ENCODE data around the gene GPR179. TPM values are rescaled to one million over a fixed set of nuclear protein-coding genes. Genes with fewer than 3 reads are reported as not detected.
"Not testable (repeated sequence)": the region's sequence is repeated elsewhere in the genome, so short reads cannot be mapped to it uniquely, and the experiment has no call there.

GPR179 gene
- total RNA-seq, 1 donor from 2014 or later = not detected

- TF ChIP-seq, protein P1, sequence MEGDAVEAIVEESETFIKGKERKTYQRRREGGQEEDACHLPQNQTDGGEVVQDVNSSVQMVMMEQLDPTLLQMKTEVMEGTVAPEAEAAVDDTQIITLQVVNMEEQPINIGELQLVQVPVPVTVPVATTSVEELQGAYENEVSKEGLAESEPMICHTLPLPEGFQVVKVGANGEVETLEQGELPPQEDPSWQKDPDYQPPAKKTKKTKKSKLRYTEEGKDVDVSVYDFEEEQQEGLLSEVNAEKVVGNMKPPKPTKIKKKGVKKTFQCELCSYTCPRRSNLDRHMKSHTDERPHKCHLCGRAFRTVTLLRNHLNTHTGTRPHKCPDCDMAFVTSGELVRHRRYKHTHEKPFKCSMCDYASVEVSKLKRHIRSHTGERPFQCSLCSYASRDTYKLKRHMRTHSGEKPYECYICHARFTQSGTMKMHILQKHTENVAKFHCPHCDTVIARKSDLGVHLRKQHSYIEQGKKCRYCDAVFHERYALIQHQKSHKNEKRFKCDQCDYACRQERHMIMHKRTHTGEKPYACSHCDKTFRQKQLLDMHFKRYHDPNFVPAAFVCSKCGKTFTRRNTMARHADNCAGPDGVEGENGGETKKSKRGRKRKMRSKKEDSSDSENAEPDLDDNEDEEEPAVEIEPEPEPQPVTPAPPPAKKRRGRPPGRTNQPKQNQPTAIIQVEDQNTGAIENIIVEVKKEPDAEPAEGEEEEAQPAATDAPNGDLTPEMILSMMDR (conservative IDR thresholded peaks at IDR 0.05; ENCODE audit: low read depth, low read length) = peak; percentile 50
- DNase-seq (ENCODE audit: low read depth); H3K4me3 ChIP-seq (ENCODE audit: low read depth, low read length): not testable (repeated sequence)
Observed at GRCh38 chr17:38288217-38288827, 55.4 kb downstream of the GPR179 start.

DNA sequence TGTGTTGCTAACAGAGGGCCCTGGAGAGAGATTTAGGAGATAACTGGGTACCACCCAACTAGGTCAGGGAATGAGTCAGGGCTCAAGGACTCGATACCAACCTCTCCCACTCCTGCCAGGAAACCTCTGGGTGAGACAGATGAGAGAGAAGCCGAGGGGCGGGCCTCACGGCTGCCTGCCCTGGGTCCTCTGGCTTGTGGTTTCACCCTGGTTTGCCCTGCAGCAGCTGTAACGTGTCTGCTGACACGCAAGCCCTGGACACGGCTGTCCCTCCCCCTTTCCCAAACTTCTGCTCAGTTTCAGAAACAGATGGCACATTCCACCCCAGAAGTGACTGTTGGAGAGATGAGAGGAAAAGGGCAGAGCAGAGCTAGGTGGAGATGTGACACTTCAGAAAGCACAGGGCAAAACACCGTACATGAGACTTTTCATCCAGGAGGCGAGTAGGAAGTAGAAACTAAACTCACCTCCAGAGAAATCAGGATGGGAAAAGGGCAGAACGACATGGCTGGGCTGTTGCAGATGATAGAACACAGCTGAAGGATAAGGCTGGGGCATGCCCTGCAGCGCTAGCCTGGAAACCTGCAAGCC lies 57.2 kb downstream of the GPR179 start:
- peak; percentile 18 for DNase-seq (ENCODE audit: low read depth)
- peak overlapping the region; percentile 31 for H3K4me3 ChIP-seq (ENCODE audit: low read depth, low read length)

DNA sequence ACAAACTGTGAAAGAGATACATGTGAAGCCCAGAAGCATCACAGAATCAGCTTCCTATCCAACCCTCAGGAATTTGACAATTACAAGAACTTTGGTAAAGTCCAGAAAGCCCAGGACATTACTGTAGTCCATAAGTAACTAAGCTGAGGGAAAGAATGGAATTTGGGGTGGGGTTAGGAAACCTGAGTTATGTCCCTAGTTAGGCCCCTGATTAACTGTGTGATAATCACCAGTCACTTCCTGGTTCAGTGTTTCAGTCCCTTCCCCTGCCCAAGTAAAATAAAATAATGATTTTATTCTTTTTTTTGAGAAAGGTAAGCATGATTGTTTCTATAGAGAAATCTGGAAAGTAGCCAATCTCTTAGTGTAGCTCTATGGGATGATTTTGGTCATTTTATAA lies 57.8 kb downstream of the GPR179 start:
- not testable (repeated sequence) for DNase-seq (ENCODE audit: low read depth); H3K4me3 ChIP-seq (ENCODE audit: low read depth, low read length)

Other genes with a start within 250 kb of the GPR179 start
- gene TBC1D3E, start 216.0 kb downstream of the GPR179 start, total RNA-seq = not detected in 2 replicates
- gene TBC1D3, start 151.4 kb downstream of the GPR179 start, total RNA-seq = not detected in 2 replicates
- 45.4 and 53.9 TPM in 2 replicates for gene MRPL45, start 46.8 kb downstream of the GPR179 start, total RNA-seq
- 7.1 and 9.3 TPM in 2 replicates for gene SOCS7, start 7.9 kb upstream of the GPR179 start, total RNA-seq
- gene ARHGAP23, start 84.5 kb upstream of the GPR179 start, total RNA-seq = 28.4 and 42.3 TPM in 2 replicates

Measured in epithelial cell of proximal tubule (primary cell).